ENCODE results near the gene MAGI2. TPM values are rescaled to one million over a fixed set of nuclear protein-coding genes. Genes with fewer than 3 reads are reported as not detected.
A peak's percentile ranks its signal among the peaks of the same experiment; 100 is the strongest.

MAGI2 gene
- total RNA-seq, 1 experiment from 2014 or later = 0.34 TPM

DNA sequence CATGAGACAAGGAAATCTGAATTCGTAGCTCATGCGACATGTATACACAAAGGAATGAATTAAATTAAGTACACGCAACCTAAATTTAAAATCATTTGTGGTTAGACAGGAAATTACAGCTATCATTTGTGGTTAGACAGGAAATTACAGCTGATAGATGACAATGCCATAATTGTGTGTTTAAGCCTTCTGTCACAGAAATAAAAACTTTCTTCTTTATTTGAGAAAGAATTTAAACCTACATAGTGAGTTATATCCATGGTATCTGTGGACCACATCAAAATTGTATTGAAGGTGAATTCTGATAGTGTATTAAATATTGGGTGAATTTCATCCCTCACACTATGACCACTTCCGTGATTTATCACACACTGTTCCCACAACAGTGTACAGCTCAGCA, 362.9 kb downstream of the MAGI2 start:
- POLR2A ChIA-PET (ENCODE audit: low non-redundant PET) = interaction anchor here (0.6 kb wide), 1 partner anchor 190 kb away, joined by 3 read pairs; no protein-coding TSS in a partner anchor
- Histone ChIP-seq H3K27me3 (replicated peaks; ENCODE audit: insufficient read depth, low read depth, low read length, poor library complexity) (no peaks in the 10 kb centered on the region), H3K4me3 (ENCODE audit: low read depth, low read length, poor library complexity, severe bottlenecking) (no peak overlapping the region), H3K36me3 (ENCODE audit: insufficient read depth, low read length, poor library complexity, severe bottlenecking) (no peaks in the 10 kb centered on the region), H3K27ac (ENCODE audit: low read depth, low read length, poor library complexity, severe bottlenecking) (peak overlapping the region; percentile 43), H3K4me1 (ENCODE audit: insufficient read depth, low read length, poor library complexity, severe bottlenecking) (peaks cover 24% of the 10 kb centered on the region), H3K9me3 (ENCODE audit: low read depth, low read length, poor library complexity, severe bottlenecking) (peaks cover 4% of the 10 kb centered on the region)
- no TSS peak for BruUV-seq (replicated peaks)
- DNase-seq (ENCODE audit: low spot score) = peak; percentile 93
- intact Hi-C loops (cut with micrococcal nuclease; ENCODE audit: unreplicated experiment) = no loop called here
- CTCF ChIA-PET = no interaction called here
- TF ChIP-seq, protein P1, sequence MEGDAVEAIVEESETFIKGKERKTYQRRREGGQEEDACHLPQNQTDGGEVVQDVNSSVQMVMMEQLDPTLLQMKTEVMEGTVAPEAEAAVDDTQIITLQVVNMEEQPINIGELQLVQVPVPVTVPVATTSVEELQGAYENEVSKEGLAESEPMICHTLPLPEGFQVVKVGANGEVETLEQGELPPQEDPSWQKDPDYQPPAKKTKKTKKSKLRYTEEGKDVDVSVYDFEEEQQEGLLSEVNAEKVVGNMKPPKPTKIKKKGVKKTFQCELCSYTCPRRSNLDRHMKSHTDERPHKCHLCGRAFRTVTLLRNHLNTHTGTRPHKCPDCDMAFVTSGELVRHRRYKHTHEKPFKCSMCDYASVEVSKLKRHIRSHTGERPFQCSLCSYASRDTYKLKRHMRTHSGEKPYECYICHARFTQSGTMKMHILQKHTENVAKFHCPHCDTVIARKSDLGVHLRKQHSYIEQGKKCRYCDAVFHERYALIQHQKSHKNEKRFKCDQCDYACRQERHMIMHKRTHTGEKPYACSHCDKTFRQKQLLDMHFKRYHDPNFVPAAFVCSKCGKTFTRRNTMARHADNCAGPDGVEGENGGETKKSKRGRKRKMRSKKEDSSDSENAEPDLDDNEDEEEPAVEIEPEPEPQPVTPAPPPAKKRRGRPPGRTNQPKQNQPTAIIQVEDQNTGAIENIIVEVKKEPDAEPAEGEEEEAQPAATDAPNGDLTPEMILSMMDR (conservative IDR thresholded peaks at IDR 0.05; ENCODE audit: low read depth, low read length) = no peak
- no peak for TF ChIP-seq EZH2 (IDR thresholded peaks at IDR 0.05; ENCODE audit: borderline replicate concordance, low read depth, low read length, poor library complexity, severe bottlenecking)

DNA sequence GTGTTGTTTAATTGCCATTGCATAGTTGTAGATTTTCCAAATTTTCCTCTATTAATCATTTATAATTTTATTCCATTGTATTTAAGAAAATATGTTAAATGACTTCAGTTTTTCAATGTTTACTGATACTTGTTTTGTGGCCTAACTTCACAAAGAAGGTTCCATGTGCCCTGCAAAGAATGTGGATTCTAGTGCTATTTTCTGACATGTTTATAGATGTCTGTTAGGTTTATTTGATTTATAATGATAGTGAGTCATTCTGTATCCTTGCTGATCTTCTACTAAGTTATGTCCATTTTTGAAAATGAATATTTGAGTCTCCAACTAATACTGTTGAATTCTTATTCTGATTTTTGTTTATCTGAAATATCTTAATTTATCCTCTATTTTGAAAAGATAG, 369.0 kb downstream of the MAGI2 start:
- Histone ChIP-seq H3K9me3 (ENCODE audit: low read depth, low read length, poor library complexity, severe bottlenecking) (peaks cover 4% of the 10 kb centered on the region), H3K36me3 (ENCODE audit: insufficient read depth, low read length, poor library complexity, severe bottlenecking) (no peaks in the 10 kb centered on the region), H3K4me3 (ENCODE audit: low read depth, low read length, poor library complexity, severe bottlenecking) (no peak overlapping the region), H3K4me1 (ENCODE audit: insufficient read depth, low read length, poor library complexity, severe bottlenecking) (no peaks in the 10 kb centered on the region), H3K27ac (ENCODE audit: low read depth, low read length, poor library complexity, severe bottlenecking) (no peak overlapping the region), H3K27me3 (replicated peaks; ENCODE audit: insufficient read depth, low read depth, low read length, poor library complexity) (no peaks in the 10 kb centered on the region)
- no TSS peak for BruUV-seq (replicated peaks)
- DNase-seq (ENCODE audit: low spot score) = no peak
- POLR2A ChIA-PET (ENCODE audit: low non-redundant PET) = no interaction called here
- intact Hi-C loops (cut with micrococcal nuclease; ENCODE audit: unreplicated experiment) = no loop called here
- CTCF ChIA-PET = no interaction called here
- no peak for TF ChIP-seq EZH2 (IDR thresholded peaks at IDR 0.05; ENCODE audit: borderline replicate concordance, low read depth, low read length, poor library complexity, severe bottlenecking)
- TF ChIP-seq, protein P1 (conservative IDR thresholded peaks at IDR 0.05; ENCODE audit: low read depth, low read length) = no peak

GRCh38 chr7:79079919-79080554, 373.4 kb downstream of the MAGI2 start:
- Histone ChIP-seq H3K36me3 (ENCODE audit: insufficient read depth, low read length, poor library complexity, severe bottlenecking) (no peaks in the 10 kb centered on the region), H3K4me1 (ENCODE audit: insufficient read depth, low read length, poor library complexity, severe bottlenecking) (no peaks in the 10 kb centered on the region), H3K27ac (ENCODE audit: low read depth, low read length, poor library complexity, severe bottlenecking) (no peak overlapping the region), H3K27me3 (replicated peaks; ENCODE audit: insufficient read depth, low read depth, low read length, poor library complexity) (no peaks in the 10 kb centered on the region), H3K4me3 (ENCODE audit: low read depth, low read length, poor library complexity, severe bottlenecking) (no peak overlapping the region), H3K9me3 (ENCODE audit: low read depth, low read length, poor library complexity, severe bottlenecking) (no peaks in the 10 kb centered on the region)
- TF ChIP-seq EZH2 (IDR thresholded peaks at IDR 0.05; ENCODE audit: borderline replicate concordance, low read depth, low read length, poor library complexity, severe bottlenecking) = no peak
- TF ChIP-seq, protein P1 (conservative IDR thresholded peaks at IDR 0.05; ENCODE audit: low read depth, low read length) = no peak
- POLR2A ChIA-PET (ENCODE audit: low non-redundant PET) = no interaction called here
- CTCF ChIA-PET = no interaction called here
- intact Hi-C loops (cut with micrococcal nuclease; ENCODE audit: unreplicated experiment) = no loop called here
- no TSS peak for BruUV-seq (replicated peaks)
- DNase-seq (ENCODE audit: low spot score) = no peak

Data from A673 (cell line).